NCI-H1092 (cell line): ENCODE data around the gene OR1F1.
"Not testable (repeated sequence)": the region's sequence is repeated elsewhere in the genome, so short reads cannot be mapped to it uniquely, and the experiment has no call there.

Experiments used
- DNase-seq: peaks from one replicate; lab custom pipeline; 2025; lab: John Stamatoyannopoulos, UW

OR1F1 gene

DNA sequence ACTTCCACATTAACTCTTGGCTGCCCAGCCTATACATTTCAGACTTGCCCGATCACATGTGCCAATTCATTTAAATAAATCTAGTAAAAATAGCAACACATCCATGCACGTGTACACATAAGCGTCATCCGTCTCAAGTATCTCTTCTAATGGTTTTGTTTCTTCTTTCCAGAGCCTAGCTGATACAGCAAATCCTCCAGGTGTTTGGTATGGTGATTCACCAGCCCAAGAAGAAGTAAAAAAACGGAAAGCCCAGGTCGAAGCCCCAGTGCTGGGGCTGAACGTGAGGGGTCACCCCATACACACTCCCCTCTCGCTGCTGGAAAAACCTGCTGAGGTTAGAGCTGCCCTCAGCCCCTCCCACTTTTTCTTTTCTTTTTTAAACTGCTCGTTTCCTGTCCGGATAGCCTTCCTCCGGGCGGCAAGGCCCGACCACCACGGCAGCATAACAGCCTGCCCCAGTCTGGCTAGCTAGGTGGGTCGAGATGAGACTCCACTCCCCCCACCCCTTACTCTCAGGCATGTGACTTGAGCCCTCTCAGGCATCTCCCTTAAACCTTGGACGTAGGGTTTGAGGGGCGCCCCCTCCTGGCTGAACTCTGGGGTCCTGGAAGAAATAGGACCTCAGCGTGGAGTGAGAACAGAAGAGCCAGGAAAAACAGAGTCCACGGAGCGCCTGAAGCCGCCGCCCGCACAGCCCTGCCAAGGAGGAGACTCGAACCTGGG, 13.9 kb upstream of the OR1F1 start:
- DNase-seq: no peak

DNA sequence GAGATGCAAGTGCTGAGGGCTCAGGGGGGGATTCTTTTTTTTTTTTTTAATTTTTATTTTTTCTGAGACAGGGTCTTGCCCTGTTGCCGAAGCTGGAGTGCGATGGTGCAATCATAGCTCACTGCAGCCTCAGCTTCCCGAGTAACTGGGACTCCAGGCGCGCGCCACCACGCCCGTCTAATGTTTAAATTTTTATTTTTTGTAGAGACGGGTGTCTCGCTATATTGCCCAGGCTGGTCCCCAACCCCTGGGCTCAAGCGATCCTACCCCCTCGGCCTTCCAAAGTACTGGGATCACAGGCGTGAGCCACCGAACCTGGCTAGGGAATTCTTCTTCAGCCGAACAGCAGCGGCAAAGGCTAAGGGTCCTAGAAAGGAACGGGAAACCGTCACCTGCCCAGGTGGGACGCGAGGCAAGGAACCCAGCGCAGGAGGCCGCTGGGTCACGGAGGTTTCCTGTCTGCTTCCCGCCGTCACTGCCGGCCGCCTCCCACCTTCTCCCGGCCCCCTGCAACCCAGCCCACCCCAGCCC, 13.3 kb upstream of the OR1F1 start:
- DNase-seq: no peak

DNA sequence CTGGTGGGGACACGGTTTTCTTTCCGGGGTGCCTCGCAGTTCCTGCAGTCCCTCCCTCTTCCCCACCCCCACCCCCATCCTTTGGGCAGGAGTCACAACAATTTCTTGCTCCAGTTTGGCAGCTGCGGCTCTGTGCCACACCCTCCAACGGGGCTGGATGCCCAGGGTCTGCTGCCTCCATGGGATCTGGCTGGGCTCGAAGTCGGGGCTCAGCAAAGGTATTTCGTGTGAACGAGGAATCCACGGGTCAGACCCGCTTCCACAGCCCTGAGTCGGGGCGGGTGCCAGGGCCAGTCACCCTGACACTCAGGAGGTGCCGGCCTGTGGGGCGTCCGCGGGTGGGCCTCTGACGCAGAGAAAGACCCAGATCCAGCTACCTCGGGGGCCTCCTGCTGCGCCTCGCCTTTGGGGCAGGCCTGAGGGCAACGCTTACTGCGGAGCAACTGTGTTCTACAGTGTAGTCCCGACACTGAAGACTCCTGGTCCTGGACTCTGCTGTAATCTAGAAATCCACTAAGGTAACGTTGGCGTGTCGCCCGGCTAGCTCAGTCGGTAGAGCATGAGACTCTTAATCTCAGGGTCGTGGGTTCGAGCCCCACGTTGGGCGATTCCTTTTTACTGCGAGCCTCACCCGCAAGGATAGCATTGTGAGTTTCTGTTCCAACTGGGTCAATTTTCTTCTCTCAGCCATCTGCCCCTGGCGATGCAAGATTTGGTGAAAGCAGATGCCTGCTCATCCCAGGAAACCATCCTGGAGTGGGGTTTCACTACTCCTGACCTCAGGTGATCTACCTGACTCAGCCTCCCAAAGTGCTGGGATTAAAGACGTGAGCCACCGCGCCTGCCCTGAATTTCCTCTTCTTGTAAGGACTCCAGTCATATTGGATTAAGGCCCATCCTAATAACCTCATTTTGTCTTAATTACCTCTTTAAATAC, 12.6 kb upstream of the OR1F1 start:
- DNase-seq: no peak

- no peak for DNase-seq
Observed at GRCh38 chr16:3179651-3180050, 8.4 kb upstream of the OR1F1 start.

DNA sequence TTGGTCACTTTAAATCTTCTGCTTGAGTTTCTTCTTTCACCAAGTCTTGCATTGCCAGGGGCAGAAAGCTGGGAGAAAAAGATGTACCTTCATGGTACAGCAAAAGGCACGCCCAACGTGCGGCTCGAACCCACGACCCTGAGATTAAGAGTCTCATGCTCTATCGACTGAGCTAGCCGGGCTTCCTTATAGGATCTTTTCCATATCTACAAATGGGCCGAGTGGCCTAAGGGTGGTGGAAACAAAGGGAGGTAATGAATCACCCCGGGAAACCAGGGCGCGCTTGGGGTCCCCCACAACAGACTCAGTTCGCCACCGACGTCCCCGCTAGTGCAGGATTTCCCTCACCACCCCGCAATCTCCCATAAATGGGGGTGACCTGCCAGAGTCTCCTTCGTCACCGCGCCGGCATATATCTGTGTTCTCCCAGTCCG, 7.5 kb upstream of the OR1F1 start:
- no peak for DNase-seq

DNA sequence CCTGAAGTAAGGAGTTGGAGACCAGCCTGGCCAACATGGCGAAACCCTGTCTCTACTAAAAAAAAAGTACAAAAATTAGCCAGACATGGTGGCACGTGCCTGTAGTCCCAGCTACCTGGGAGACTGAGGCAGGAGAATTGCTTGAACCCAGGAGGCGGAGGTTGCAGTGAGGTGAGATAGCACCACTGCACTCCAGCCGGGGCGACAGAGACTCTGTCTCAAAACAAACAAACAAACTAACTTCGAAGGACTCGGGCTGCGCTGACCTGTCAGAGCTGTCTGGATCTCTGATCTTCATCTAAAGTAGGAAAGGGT, 5.8 kb upstream of the OR1F1 start:
- not testable (repeated sequence) for DNase-seq

GRCh38 chr16:3182608-3183444, 5.2 kb upstream of the OR1F1 start:
- no peak for DNase-seq

DNA sequence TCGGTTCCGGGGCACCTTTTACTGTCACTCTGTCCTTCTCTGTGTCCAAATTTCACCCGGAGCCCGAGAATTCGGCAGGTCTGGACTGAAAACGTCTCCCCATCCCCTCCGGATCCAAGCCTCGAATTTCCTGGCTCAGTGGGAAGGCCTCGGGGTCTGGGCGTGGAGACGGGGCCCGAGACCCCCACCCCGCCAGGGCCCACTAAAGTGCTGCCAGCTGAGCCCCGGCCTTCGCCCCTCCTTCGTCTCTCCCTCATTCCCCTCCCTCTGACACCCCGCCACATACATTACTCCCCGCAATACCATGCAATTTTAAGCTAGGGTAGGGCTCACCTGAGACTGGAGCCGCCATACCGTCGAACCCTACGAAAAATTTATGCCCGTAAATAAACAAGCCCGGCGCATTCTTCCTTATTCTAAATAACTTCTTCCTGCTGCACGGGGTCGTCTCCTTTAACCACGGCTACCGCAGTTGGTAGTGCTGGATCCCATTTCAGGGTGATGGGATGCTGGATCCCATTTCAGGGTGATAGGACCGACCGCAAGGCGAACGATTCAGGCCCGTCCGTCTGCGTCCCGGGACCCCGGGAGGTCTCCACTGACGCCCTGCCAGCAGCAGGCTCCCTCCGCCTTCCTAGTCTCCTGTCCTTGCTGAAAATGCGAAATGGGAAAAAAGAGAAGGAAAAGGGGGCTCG, 4.4 kb upstream of the OR1F1 start:
- DNase-seq: no peak

DNA sequence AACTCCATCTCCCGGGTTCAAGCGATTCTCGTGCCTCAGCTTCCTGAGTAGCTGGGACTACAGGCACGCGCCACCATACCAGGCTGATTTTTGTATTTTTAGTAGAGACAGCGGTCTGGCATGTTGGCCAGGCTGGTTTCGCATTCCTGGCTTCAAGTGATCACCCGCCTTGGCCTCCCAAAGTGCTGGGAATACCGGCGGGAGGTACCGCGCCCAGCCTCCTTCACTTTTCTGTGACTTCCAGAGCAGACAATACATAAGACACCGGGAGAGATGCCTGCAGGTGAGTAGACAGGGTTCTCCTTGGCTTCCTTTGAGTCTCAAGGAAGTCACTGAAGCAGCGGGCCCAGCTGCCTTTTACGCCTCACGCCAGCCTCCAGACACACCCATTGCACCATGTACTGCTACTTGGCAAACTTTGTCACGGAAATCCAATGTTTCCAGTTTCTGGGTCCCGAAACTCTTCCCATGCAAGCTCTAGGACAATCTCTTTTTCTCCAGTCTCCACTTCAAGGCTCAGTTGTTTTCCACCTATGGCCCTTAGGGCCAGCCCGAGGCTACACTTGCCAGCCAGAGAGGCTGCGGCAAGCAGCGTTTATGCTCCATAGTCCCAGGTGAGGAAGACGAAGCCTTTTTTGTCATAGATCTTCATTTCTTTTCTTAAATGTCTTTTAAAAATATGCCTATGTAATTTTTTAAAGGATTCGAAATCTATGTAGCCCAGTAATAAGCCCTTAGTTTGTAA, 886 bp upstream of the OR1F1 start:
- no peak for DNase-seq

DNA sequence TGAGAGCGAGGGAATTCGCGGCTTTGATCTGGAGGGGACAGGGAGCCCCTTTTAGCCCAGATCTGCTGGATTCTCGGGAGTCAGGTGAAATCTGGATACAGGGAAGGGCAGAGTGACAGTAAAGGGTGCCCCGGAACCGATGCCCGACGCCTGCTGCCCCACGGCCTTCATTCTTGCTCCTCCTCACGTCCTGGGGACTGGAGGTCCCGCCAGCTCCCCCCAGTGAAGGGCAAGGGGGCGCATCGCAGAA, 596 bp downstream of the OR1F1 start:
- DNase-seq: no peak

DNA sequence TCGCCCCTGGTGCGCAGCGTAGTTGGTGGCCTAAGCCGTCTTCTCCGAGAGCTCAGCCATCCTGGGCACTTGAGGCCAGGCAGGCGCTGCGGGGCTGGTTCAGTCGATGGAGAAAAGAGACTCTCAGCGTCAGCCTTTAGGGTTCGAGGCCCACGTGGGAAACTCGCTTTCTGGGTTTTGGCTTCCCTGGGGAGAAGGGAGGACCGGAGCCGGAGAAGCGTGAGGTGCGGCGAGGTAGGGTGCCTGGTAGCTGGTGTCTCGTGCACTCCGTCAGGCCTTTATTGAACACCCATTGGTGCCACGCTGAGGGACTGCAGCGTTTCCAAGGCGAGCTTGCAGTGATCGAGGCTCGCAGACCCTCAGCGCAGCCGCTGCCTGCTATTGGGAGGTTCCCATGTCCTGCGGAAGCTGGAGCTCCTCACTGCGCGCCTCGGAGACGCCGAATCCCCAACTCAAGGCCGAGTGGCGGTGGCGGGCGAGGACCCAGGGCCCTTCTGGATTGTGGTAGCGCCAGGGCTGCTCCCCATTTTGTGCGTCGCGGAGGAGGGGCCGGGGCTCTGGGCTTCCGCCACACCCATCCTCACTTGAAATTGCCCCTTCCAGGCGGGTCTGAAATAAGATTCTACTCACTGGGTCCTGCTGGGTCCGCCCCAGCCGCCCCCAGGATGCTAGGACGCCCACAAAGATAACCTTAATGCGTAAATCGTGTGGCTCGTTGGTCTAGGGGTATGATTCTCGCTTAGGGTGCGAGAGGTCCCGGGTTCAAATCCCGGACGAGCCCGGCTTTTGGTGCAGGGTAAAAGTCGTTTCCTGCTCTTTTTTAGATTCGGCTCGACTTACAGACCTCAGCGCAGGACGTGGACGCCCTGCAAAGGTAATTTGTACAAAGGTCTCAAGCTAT, 1.2 kb downstream of the OR1F1 start:
- no peak for DNase-seq

DNA sequence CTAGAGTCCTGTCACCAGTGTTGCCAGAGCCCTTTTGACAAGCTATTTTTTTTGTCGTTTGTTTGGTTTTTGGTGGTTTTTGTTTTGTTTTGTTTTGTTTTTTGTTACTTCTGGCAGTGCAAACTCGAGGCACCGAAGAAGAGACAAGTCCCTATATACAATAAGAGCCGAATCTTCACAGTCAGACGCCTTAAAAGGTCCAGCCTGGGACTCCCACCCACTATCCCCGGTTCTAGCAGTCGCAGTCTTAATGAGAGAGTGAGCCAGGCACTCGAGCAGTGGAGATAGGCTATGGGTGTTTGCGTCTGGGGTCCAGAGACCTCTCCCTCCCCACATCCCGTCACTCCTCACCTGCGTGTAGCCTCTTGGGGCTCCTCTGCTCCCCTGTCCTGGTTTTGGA, 1.9 kb downstream of the OR1F1 start:
- DNase-seq: no peak

DNA sequence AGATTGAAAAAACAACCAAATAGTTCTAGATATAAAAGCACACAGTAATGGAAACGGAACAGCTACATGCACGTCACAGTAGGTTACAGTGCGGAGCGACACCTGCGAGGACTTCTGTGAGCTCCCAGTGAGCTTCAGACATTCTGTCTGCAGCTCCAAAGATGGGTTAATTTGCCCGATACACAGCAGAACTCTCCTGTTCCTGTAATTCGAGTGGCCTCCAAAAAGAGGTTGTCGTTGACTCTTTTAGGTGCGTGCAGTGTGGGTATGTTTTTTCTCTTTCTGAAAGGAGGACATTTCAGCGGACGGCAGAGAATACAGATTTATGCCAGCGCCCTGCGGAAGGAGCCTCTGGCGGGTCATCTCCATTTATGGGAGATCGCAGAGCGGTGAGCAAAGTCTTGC, 2.9 kb downstream of the OR1F1 start:
- no peak for DNase-seq

GRCh38 chr16:3192476-3193019, 4.5 kb downstream of the OR1F1 start:
- DNase-seq: no peak

- DNase-seq: no peak
Observed at GRCh38 chr16:3193221-3194212, 5.5 kb downstream of the OR1F1 start.

GRCh38 chr16:3194792-3195191, 6.8 kb downstream of the OR1F1 start:
- DNase-seq: no peak

DNA sequence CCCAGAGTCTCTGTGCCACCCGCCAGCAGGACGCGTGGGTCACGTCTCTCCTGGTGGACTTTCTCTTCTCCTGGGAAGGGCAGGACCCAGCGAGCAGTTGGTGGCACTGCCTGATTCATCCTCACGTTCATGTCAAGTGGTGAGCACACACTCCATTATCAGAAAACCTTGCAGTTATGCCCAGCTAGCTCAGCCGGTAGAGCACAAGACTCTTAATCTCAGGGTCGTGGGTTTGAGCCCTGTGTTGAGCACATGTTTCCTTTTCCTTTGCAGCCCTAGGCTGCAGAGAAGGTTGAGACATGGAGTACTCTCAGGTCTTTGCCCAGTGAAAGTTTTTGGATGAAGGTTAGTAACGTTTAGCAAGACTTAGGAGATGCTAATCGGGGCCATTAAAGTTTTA, 8.0 kb downstream of the OR1F1 start:
- DNase-seq: no peak

DNA sequence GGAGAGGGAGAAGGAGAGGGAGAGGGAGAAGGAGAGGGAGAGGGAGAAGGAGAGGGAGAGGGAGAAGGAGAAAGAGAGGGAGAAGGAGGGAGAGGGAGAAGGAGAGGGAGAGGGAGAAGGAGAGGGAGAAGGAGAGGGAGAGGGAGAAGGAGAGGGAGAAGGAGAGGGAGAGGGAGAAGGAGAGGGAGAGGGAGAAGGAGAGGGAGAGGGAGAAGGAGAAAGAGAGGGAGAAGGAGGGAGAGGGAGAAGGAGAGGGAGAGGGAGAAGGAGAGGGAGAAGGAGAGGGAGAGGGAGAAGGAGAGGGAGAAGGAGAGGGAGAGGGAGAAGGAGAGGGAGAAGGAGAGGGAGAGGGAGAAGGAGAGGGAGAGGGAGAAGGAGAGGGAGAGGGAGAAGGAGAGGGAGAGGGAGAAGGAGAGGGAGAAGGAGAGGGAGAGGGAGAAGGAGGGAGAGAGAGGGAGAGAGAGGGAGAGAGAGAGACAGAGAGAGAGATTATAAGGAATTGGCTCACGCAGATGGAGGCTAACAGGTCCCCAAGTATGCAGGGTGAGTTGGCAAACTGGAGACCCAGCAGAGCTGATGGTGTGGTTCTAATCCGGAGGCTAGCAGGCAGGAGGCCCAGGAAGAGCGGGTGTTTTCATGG, 9.8 kb downstream of the OR1F1 start:
- DNase-seq: not testable (repeated sequence)
